CD4-positive, alpha-beta T cell treated with Interleukin-10 for 1 hour (primary cell): ENCODE results near the gene FCF1.

Experiments
- DNase-seq: peaks from one replicate; pipeline ENCODE4 v3.0.0-alpha.2; 2020

The FCF1 gene

GRCh38 chr14:74712499-74713394 is at the start of gene FCF1, which contains the start of gene AREL1:
Gene FCF1 (plus strand): TSS chr14:74713144. CDS start chr14:74713198, 54 bp downstream.
Gene AREL1 (minus strand): TSS chr14:74713080. CDS start chr14:74685615, 27,465 bp downstream.
- peak; percentile 88 for DNase-seq

GRCh38 chr14:74663884-74664283 is 49.1 kb upstream of the FCF1 start:
- no peak for DNase-seq

GRCh38 chr14:74664717-74665116 is 48.2 kb upstream of the FCF1 start:
- DNase-seq, result no peak

GRCh38 chr14:74667758-74668157 is 45.2 kb upstream of the FCF1 start:
- no peak for DNase-seq

- DNase-seq, result no peak
Observed at GRCh38 chr14:74669256-74669655, 43.7 kb upstream of the FCF1 start.

GRCh38 chr14:74669846-74670245 is 43.1 kb upstream of the FCF1 start:
- DNase-seq, result no peak

- no peak for DNase-seq
Observed at GRCh38 chr14:74670726-74671411, 42.1 kb upstream of the FCF1 start.

- no peak for DNase-seq
Observed at GRCh38 chr14:74671789-74672188, 41.2 kb upstream of the FCF1 start.

- DNase-seq, result no peak
Observed at GRCh38 chr14:74673768-74674167, 39.2 kb upstream of the FCF1 start.

GRCh38 chr14:74675219-74675618 is 37.7 kb upstream of the FCF1 start:
- DNase-seq, result no peak

GRCh38 chr14:74682169-74682952 is 30.6 kb upstream of the FCF1 start:
- no peak for DNase-seq

GRCh38 chr14:74683406-74683805 is 29.5 kb upstream of the FCF1 start:
- no peak for DNase-seq

GRCh38 chr14:74684434-74684833 is 28.5 kb upstream of the FCF1 start:
- DNase-seq, result no peak

- DNase-seq, result no peak
Observed at GRCh38 chr14:74685056-74685455, 27.9 kb upstream of the FCF1 start.

- DNase-seq, result no peak
Observed at GRCh38 chr14:74685921-74686678, 26.8 kb upstream of the FCF1 start.

- no peak for DNase-seq
Observed at GRCh38 chr14:74691456-74691855, 21.5 kb upstream of the FCF1 start.

- DNase-seq, result no peak
Observed at GRCh38 chr14:74693191-74693590, 19.8 kb upstream of the FCF1 start.

GRCh38 chr14:74695406-74695805 is 17.5 kb upstream of the FCF1 start:
- DNase-seq, result no peak

GRCh38 chr14:74697011-74697410 is 15.9 kb upstream of the FCF1 start:
- DNase-seq, result no peak

GRCh38 chr14:74697543-74697942 is 15.4 kb upstream of the FCF1 start:
- no peak for DNase-seq

GRCh38 chr14:74697976-74698375 is 15.0 kb upstream of the FCF1 start:
- DNase-seq, result no peak

- no peak for DNase-seq
Observed at GRCh38 chr14:74698465-74698864, 14.5 kb upstream of the FCF1 start.

GRCh38 chr14:74702293-74702692 is 10.7 kb upstream of the FCF1 start:
- DNase-seq, result no peak
